Right atrium auricular region (tissue), 2 donors: ENCODE results near the gene INPP5A. TPM values are rescaled to one million over a fixed set of nuclear protein-coding genes. Genes with fewer than 3 reads are reported as not detected.
A peak's percentile ranks its signal among the peaks of the same experiment; 100 is the strongest.

Experiments used
- DNase-seq: peaks from one replicate; pipeline ENCODE4 v3.0.0-alpha.2; 2019; ENCODE audit warnings: low spot score
- H3K27ac ChIP-seq, 2 donors: fragments of 200-600 bp; sonication (generic); 1 replicate in 1 of 2; 2 replicates in 1 of 2; pipeline ENCODE4 v1.5.1; 2016 to 2019
- H3K27me3 ChIP-seq, 2 donors: fragments of 200-600 bp; sonication (generic); one replicate each; pipeline versions ENCODE4 v1.5.1 to v1.6.0; 2017 to 2019
- H3K36me3 ChIP-seq: fragments of 200-600 bp; sonication (generic); one replicate; pipeline ENCODE4 v1.5.1; 2016
- H3K4me1 ChIP-seq, 2 donors: fragments of 200-600 bp; sonication (generic); one replicate each; pipeline versions ENCODE4 v1.5.1 to v1.6.0; 2017 to 2019
- H3K4me3 ChIP-seq, 2 donors: fragments of 200-600 bp; sonication (generic); 1 replicate in 1 of 2; 2 replicates in 1 of 2; pipeline ENCODE4 v1.5.1; 2017 to 2019; ENCODE audit warnings: mild to moderate bottlenecking in 1 of 2, moderate library complexity in 1 of 2
- H3K9me3 ChIP-seq, 2 donors: fragments of 200-600 bp; sonication (generic); one replicate each; pipeline ENCODE4 v1.5.1; 2019
- total RNA-seq, 2 donors: library from RNA; depleted of rRNA; stranded (reverse); fragments of >200 nt; gene quantifications; one replicate each; pipeline ENCODE4 v1.1.0, GENCODE V29; 2016
- TF ChIP-seq, protein P1 (sequence below), 2 donors: fragments of 200-600 bp; sonication (generic); IDR thresholded peaks; one replicate each; pipeline ENCODE4 v1.5.1; 2019; ENCODE audit warnings: antibody characterized with exemption in 2 of 2

INPP5A gene
- total RNA-seq, 2 donors from 2014 or later: 116 to 143 TPM

DNA sequence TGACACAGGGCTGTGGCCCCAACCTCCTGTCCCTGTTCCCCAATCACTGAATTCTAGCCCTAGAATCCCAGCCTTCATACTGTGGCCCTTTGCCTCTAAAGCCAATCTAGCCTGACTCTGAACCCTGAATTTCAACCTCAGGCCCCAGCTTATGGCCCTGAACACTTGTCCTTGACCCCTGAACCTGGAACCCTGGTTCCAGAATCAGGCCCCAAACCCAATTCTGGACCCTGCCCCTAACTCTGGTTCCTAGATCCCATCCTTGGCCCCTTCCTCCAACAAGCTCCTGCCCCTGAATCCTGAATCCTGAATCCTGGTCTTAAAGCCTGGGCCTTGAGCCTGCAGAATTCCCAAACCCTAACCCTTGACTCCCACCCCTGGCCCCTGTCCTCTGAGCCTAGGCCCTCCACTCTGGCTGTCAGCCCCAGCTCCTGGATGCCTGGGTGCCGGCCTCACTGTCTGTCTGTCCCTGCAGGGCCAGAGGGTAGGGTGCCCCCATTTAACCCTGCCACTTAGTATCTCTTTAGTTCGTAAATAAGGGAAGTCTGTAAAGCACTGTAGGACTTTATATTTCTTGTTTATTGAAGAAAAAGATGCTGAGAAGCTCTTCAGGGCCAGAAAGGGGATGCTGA lies 1.3 kb downstream of the INPP5A start:
- TF ChIP-seq, protein P1, sequence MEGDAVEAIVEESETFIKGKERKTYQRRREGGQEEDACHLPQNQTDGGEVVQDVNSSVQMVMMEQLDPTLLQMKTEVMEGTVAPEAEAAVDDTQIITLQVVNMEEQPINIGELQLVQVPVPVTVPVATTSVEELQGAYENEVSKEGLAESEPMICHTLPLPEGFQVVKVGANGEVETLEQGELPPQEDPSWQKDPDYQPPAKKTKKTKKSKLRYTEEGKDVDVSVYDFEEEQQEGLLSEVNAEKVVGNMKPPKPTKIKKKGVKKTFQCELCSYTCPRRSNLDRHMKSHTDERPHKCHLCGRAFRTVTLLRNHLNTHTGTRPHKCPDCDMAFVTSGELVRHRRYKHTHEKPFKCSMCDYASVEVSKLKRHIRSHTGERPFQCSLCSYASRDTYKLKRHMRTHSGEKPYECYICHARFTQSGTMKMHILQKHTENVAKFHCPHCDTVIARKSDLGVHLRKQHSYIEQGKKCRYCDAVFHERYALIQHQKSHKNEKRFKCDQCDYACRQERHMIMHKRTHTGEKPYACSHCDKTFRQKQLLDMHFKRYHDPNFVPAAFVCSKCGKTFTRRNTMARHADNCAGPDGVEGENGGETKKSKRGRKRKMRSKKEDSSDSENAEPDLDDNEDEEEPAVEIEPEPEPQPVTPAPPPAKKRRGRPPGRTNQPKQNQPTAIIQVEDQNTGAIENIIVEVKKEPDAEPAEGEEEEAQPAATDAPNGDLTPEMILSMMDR (IDR thresholded peaks at IDR 0.05): no peak
- H3K4me1 ChIP-seq: peaks cover 3 to 64% of the 10 kb centered on the region in 2 donors
- DNase-seq: no peak
- H3K27ac ChIP-seq: peak overlapping the region; percentile 90 to 92
- no peaks in the 10 kb centered on the region for H3K9me3 ChIP-seq
- no peaks in the 10 kb centered on the region for H3K36me3 ChIP-seq
- H3K27me3 ChIP-seq: no peaks in the 10 kb centered on the region
- H3K4me3 ChIP-seq: peak overlapping the region; percentile 68 to 72

DNA sequence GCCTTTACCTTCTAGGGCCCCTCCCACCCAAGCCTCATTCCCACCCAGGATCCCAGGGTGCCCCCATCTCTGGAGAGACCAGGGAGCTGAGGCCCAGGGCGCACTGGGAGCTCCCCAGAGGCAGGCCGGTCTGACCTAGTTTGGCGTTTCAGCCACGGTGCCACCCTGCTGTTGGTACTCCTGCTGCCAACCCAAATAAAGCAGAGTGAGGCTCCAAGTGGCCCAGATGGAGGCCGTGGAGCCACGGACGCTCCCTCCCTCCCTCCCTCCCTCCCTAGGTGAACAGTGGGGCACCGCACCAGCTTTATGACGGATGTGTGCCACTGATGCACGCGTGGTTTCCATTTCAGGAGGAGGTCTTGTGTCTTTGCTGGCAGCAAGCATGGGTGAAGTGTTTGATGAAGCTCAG lies 1.8 kb downstream of the INPP5A start:
- no peaks in the 10 kb centered on the region for H3K9me3 ChIP-seq
- DNase-seq: no peak
- H3K4me1 ChIP-seq: peaks cover 3 to 69% of the 10 kb centered on the region in 2 donors
- peak overlapping the region; percentile 68 to 72 for H3K4me3 ChIP-seq
- H3K27ac ChIP-seq: peak overlapping the region; percentile 90 to 92
- TF ChIP-seq, protein P1 (IDR thresholded peaks at IDR 0.05): no peak
- H3K36me3 ChIP-seq: no peaks in the 10 kb centered on the region
- H3K27me3 ChIP-seq: no peaks in the 10 kb centered on the region

- no peak for DNase-seq
- Histone ChIP-seq H3K4me3 (peak overlapping the region in 1 of 2 donors; percentile 68), H3K36me3 (no peaks in the 10 kb centered on the region), H3K9me3 (no peaks in the 10 kb centered on the region), H3K27ac (peak overlapping the region; percentile 90 to 92), H3K4me1 (peaks cover 3 to 74% of the 10 kb centered on the region in 2 donors), H3K27me3 (no peaks in the 10 kb centered on the region)
- TF ChIP-seq, protein P1 (IDR thresholded peaks at IDR 0.05): no peak
These were observed 2.3 kb downstream of the INPP5A start for GRCh38 chr10:132539894-132540293.

DNA sequence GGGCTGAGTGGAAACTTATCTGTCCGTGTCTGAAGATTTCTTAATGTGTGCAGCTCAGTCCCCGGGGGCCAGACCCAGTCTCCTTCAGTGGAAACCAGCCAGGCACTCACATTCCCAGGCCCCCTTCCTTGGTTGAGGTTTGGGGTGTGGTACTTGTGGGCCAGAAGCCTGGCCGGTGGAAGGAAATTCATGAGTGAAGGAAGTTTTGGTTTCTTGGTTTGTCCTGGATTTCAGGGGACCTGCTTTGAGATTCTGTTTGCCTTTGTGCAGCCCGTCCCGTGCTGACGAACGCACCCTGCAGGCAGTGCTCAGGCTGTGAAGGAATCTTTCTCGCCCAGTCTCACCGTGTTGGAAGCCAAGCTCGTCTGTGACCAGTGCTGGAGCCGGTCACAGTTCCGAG lies 2.9 kb downstream of the INPP5A start:
- peak; percentile 71 for DNase-seq
- peaks cover 3 to 78% of the 10 kb centered on the region in 2 donors for H3K4me1 ChIP-seq

DNA sequence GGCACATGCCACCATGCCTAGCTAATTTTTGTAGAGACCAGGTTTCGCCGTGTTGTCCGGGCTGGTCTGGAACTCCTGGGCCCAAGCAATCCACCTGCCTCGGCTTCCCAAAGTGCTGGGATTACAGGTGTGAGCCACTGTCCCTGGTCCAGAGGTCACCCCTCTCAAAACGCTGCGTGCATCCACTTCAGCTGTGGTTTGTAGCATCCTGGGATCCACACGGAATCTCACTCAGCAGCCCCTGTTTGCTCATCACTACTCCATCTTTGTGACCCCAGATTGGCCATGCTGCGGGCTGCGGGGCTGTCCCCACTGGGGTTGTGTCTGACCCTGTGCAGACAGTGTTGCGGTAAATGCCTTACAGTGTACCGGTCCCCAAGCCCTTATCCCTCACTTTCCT lies 3.5 kb downstream of the INPP5A start:
- no peaks in the 10 kb centered on the region for H3K9me3 ChIP-seq
- H3K4me1 ChIP-seq: peaks cover 3 to 78% of the 10 kb centered on the region in 2 donors
- DNase-seq: no peak
- H3K27ac ChIP-seq: no peak overlapping the region
- no peaks in the 10 kb centered on the region for H3K36me3 ChIP-seq
- H3K4me3 ChIP-seq: no peak overlapping the region
- no peaks in the 10 kb centered on the region for H3K27me3 ChIP-seq
- TF ChIP-seq, protein P1 (IDR thresholded peaks at IDR 0.05): no peak

More for the DNA sequence above, 2.9 kb downstream of the INPP5A start:
- Histone ChIP-seq H3K27me3 (no peaks in the 10 kb centered on the region), H3K4me3 (no peak overlapping the region), H3K36me3 (no peaks in the 10 kb centered on the region), H3K9me3 (no peaks in the 10 kb centered on the region), H3K27ac (peak overlapping the region; percentile 90 to 92)
- TF ChIP-seq, protein P1 (IDR thresholded peaks at IDR 0.05): peak in 1 of 2 donors; percentile 49

GRCh38 chr10:132541601-132542011 lies 4.0 kb downstream of the INPP5A start:
- DNase-seq: no peak
- Histone ChIP-seq H3K36me3 (no peaks in the 10 kb centered on the region), H3K27ac (no peak overlapping the region), H3K4me3 (no peak overlapping the region), H3K27me3 (no peaks in the 10 kb centered on the region), H3K9me3 (no peaks in the 10 kb centered on the region), H3K4me1 (peaks cover 3 to 78% of the 10 kb centered on the region in 2 donors)
- TF ChIP-seq, protein P1 (IDR thresholded peaks at IDR 0.05): no peak
